SK-N-DZ (cell line): ENCODE results near the gene BCL11A.
"Not testable (repeated sequence)": the region's sequence is repeated elsewhere in the genome, so short reads cannot be mapped to it uniquely, and the experiment has no call there.

Experiments
- DNase-seq: peaks from one replicate; pipeline ENCODE4 v3.0.0-alpha.2; 2015; ENCODE audit warnings: low spot score

The BCL11A gene

DNA sequence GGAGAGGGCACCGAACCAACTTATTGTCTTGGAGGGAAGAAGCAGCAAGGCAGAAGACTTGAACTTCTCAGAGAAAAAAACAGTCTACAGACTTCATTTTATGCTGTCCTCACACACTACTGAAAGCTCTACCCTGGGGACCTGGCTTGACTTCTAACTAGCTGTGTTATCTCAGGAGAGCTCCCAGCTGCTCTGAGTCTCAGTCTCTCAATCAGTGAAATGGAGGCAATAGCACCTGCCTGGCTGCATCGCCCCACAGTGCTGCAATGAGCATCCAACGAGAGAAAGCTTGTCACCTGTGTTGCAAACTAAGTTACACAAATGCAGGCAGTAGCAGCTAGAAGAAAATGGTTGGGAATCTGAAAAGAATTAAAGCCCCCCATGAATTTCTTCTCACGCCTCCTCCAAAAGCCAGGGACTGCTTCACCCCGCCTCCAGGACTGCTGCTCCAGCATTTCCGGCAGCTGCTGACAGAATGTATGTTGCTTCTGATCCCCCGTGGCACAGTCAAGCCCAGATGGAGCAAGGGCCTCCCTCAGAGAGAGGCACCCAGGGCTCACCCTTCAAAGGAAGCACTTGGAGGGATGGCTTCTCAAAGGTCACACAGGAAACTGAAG is 116.3 kb downstream of the BCL11A start:
- DNase-seq: no peak

DNA sequence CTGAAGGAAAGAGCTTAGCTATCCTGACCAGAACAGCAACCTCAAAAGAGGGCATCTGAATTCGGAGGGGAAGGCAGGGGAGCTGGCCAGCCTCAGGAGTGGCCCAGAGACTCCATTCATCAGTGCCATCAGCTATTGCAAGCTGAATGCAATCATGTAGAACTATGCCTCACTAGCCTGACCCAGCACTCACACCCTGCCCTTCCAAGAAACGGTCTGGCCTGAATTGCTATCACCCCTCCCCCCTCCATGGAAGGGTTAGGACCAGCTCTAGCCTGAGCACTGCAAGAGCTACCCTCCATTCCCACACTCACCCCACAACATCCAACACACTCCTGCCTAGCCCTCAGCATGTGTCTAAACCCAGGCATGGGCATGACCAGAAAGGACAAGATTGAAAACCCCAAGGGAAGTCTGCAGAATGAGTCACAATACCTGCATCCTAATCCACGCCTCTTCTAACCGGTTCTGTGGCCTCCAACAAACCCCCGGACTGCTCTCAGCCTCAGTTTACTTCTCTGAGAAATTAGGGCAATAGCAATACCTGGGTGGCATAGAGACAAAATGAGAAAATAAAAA is 120.3 kb downstream of the BCL11A start:
- no peak for DNase-seq

DNA sequence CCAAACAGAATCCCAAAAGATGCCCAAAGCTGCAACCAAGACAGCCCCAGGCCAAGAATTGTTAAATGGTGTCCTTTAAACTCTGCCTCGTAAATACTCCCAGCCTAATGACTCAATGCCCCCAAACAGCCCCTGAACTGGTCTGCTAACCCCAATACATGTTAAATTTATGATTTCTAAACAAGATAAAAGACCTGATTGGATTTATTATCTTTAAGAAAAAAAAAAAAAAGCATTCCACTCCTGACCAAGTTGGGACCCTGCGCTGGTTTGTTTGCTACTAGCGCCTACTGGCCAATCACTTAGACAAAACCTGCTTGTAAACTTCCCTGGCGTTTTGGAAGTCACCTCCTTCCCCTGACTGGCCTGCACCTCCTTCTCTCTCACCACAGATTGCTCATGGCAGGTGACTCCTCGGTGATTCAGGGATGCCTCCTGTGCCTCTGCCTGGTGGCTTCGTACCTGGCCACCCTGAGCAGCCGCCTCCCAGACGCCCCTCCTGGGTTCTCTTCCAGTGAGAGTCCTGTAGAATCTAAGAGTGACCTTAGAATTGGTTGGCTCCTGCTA is 121.3 kb downstream of the BCL11A start:
- no peak for DNase-seq

DNA sequence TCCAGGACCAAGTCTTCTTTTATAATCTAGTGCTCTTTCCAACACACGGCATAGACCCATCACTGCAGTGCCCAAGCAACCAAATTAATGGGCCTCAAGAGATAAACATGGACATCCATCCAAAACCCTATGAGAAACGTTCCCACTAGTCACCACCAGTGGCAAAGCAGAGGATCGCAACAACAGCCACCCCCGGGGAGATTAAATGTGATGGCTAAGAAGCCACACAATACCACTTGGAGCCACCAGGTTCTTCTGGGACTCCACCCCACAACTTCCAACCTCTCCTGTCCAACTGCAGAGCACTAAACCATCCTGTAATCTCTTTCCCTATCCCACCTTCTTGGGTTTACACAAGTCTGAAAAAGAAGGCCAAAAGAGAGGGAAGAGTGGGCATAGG is 123.8 kb downstream of the BCL11A start:
- DNase-seq: no peak

GRCh38 chr2:60426880-60427279 is 126.6 kb downstream of the BCL11A start:
- no peak for DNase-seq

- no peak for DNase-seq
Observed at GRCh38 chr2:60426341-60426740, 127.1 kb downstream of the BCL11A start.

GRCh38 chr2:60424233-60424632 is 129.2 kb downstream of the BCL11A start:
- no peak for DNase-seq

DNA sequence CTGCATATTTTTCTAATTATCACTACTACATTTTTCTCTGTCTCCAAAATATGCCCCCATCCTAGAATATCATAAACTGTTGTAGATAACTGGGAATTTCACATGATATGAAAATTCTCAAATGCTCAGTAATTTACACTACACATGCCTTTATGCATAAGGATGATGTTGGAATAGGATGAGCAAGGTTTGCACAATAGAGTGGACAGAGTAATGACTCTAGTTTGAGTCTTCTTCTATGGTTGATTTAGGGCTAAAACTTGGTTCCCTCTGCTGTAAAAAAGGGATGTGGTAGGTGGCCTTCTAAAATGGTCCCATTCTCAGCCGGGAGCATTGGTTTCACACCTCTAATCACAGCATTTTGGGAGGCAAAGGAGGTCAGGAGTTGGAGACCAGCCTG is 129.9 kb downstream of the BCL11A start:
- no peak for DNase-seq

DNA sequence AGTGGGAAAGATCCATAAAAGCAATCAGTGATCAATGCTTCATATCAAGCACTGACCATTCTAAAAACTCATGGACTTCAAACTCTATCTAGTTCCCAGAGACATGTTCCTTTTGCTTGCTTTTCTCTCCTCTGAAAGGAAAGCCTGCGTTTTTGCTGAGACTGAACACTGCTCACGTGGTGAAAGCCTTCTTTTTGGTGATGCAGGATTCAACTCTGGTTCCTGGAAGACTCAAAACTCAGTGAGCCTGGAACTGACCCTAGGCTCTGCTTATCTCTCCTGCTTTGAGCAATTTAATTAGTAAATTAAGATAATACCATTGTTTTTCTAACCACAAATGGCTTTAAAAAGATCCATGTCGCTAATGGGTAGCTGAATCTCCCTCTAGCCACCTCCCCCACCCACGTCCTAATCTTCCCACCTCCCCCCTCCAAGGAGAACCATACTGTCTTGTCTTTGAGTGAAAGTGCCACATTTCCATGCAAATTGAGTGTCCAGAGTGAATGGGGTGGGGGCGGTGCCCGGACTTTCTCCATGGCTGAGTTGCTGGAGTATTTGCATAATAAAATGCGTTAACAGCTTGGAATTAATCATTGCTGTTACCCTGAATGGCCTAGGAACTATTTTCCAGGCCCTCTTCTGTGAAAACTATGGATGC is 130.5 kb downstream of the BCL11A start:
- DNase-seq: no peak

GRCh38 chr2:60417210-60417609 is 136.2 kb downstream of the BCL11A start:
- not testable (repeated sequence) for DNase-seq

GRCh38 chr2:60416221-60417008 is 137.0 kb downstream of the BCL11A start:
- no peak for DNase-seq

DNA sequence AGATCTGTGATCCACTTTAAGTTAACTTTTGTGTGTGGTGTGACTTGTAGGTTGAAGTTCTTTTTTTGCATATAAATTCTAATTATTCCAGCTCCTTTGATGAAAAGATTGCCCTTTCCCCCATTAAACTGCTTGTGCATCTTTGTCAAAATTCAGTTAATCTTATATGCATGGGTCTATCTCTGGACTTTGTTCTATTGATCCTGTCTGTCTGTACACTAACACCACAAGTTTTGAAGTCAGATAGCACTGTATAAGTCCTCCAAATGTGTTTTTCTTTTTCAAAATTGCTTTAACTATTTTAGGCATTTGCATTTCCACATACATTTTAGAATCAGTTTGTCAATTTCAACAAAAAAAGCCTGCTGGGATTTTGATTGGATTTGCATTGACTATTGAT is 137.6 kb downstream of the BCL11A start:
- DNase-seq: no peak

- no peak for DNase-seq
Observed at GRCh38 chr2:60414495-60415138, 138.8 kb downstream of the BCL11A start.

- DNase-seq: no peak
Observed at GRCh38 chr2:60413814-60414168, 139.7 kb downstream of the BCL11A start.

- no peak for DNase-seq
Observed at GRCh38 chr2:60413069-60413813, 140.2 kb downstream of the BCL11A start.

DNA sequence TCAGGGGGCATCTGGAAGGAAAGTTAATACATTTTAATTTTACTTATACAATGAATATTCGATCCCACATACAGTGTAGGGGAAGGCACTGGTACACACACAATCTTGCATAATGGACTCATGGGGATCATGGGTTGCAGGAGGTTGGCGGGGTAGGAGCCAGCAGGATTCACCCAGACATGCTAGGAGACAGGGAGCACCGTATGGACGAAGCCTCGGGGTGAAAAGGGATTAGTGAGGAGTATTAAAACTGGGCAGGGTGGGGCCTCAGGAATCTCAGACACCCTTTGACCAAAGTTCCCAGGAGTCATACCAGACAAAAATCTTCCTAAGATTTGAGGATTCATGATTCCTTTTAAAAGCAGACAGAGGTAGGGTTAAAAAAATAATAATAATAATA is 140.8 kb downstream of the BCL11A start:
- no peak for DNase-seq

DNA sequence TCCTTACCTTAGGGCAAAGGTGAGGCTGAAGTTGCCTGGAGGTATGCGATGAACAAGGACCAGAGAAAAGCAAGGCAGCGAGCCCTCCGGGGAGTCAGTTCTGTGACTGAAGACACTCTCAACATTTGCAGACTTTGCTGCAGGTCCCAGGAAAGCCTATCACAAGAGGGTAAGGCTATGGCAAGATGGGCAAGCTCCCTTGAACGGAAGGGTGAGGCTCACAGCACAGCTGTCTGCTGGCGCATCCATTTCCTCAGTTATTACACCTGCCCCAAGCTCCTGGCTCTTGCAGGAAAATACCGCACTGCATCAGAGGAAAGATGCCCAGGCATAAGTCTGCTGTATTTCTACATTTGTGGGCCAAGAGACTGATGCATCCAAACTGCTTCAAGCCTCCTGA is 141.4 kb downstream of the BCL11A start:
- DNase-seq: no peak

- no peak for DNase-seq
Observed at GRCh38 chr2:60411295-60411694, 142.2 kb downstream of the BCL11A start.

- no peak for DNase-seq
Observed at GRCh38 chr2:60410456-60411146, 142.9 kb downstream of the BCL11A start.

DNA sequence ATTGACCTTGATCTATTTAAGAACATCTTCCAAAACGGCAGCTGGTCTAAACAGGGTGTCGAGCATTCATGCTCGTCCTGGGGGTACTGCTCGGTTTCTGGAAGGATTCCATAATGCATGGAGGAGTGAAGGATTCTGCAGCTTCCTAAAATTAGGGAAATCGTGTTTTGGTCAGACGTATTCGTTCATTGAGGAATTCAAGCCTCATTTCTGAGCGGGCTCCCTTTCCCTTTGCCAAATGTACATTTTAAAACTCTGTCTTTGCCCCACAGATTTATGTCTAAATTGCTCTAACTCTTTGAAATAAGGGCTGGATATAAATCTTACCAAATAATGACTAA is 144.0 kb downstream of the BCL11A start:
- no peak for DNase-seq
